Panc1 (cell line): ENCODE results near the gene SMIM29. TPM values are rescaled to one million over a fixed set of nuclear protein-coding genes. Genes with fewer than 3 reads are reported as not detected.

Experiments used
- ATAC-seq: fragments of 200-7000 bp; cut with Tn5 transposase; 2 replicates; pipeline ENCODE4 v1.9.1; 2020; ENCODE audit warnings: mild to moderate bottlenecking, moderate library complexity
- BruUV-seq: library from RNA; stranded (reverse); fragments of 400-500 nt; replicated peaks from 2 replicates; lab custom pipeline; 2021; lab: Mats Ljungman, UMichigan
- CTCF ChIA-PET: fragments of 300-600 bp; sonication (Branson Sonifier 250); formaldehyde crosslinking; loops from one replicate; lab custom pipeline; 2022; ENCODE audit warnings: antibody characterized with exemption; lab: Charles Lee
- POLR2A ChIA-PET: fragments of 300-600 bp; sonication (Branson Sonifier 250); formaldehyde crosslinking; loops from one replicate; lab custom pipeline; 2022; ENCODE audit warnings: antibody characterized with exemption; lab: Charles Lee
- DNase-seq: peaks from one replicate; pipeline ENCODE4 v3.0.0-alpha.2; 2010; ENCODE audit warnings: low read depth, low spot score
- H3K27ac ChIP-seq: 2 replicates; pipeline ENCODE4 v1.5.1; 2011; ENCODE audit warnings: mild to moderate bottlenecking, low read length, inconsistent platforms
- H3K27me3 ChIP-seq: fragments of 200-500 bp; sonication (Bioruptor generic); 2 replicates; pipeline ENCODE4 v1.6.0; 2014; ENCODE audit warnings: low read length, inconsistent platforms; ENCODE audit not compliant: control insufficient read depth, insufficient read depth
- H3K36me3 ChIP-seq: fragments of 200-500 bp; sonication (Bioruptor generic); 2 replicates; pipeline ENCODE4 v1.5.1; 2014; ENCODE audit warnings: inconsistent platforms, mild to moderate bottlenecking, low read length, moderate library complexity; ENCODE audit not compliant: control insufficient read depth, insufficient read depth
- H3K4me1 ChIP-seq: 2 replicates; pipeline ENCODE4 v1.5.1; 2011; ENCODE audit warnings: inconsistent platforms, mild to moderate bottlenecking, low read length, moderate library complexity; ENCODE audit not compliant: control insufficient read depth, insufficient read depth
- H3K4me3 ChIP-seq, 2 experiments: 2 replicates each; pipeline ENCODE4 v1.5.1; 2011 to 2012; ENCODE audit warnings: low read depth in 2 of 2, low read length in 2 of 2, mild to moderate bottlenecking in 2 of 2, inconsistent platforms in 1 of 2, moderate library complexity in 1 of 2
- H3K9me3 ChIP-seq: fragments of 200-500 bp; sonication (Bioruptor generic); 2 replicates; pipeline ENCODE4 v1.5.1; 2014; ENCODE audit warnings: low read depth, mild to moderate bottlenecking, inconsistent platforms, low read length, moderate library complexity; ENCODE audit not compliant: control insufficient read depth, insufficient read depth
- POLR2AphosphoS5 ChIP-seq: IDR thresholded peaks from 2 replicates; pipeline ENCODE4 v1.6.1; 2012; ENCODE audit warnings: mild to moderate bottlenecking, low read depth, low read length, moderate library complexity
- SIN3A ChIP-seq: IDR thresholded peaks from 2 replicates; pipeline ENCODE4 v1.6.1; 2012; ENCODE audit warnings: low read depth, mild to moderate bottlenecking, low read length, moderate library complexity, borderline replicate concordance; ENCODE audit not compliant: insufficient read depth
- TCF7L2 ChIP-seq: IDR thresholded peaks from 2 replicates; pipeline ENCODE4 v1.6.1; 2011; ENCODE audit warnings: mild to moderate bottlenecking, low read depth, low read length, inconsistent platforms
- in situ Hi-C: cut with HindIII; loops from 2 replicates; pipeline ENCODE4 v1.10.0; 2016; ENCODE audit warnings: low sequenced_read_pairs, low pct_unique_long_range_greater_than_20kb
- intact Hi-C: fragments of 100-400 bp; cut with micrococcal nuclease; formaldehyde crosslinking; loops from one replicate; pipeline ENCODE4 v1.10.0; 2022; ENCODE audit not compliant: unreplicated experiment
- total RNA-seq: library from RNA; stranded (reverse); gene quantifications from one replicate; pipeline ENCODE4 v1.2.1, GENCODE V29; 2021; ENCODE audit not compliant: unreplicated experiment
- TF ChIP-seq, protein P1 (sequence below): fragments of 450-650 bp; IDR thresholded peaks from 2 replicates; pipeline ENCODE4 v1.5.1; 2017; ENCODE audit warnings: mild to moderate bottlenecking
- TF ChIP-seq, protein P2 (sequence below), 2 experiments: IDR thresholded peaks; 2 replicates each; pipeline ENCODE4 v1.6.1; 2011 to 2012; ENCODE audit warnings: low read depth in 2 of 2, control low read depth in 1 of 2, low read length in 1 of 2, mild to moderate bottlenecking in 1 of 2, moderate library complexity in 1 of 2; ENCODE audit not compliant: insufficient read depth in 1 of 2

SMIM29 gene
- total RNA-seq, 1 experiment from 2014 or later, result 35.6 TPM

DNA sequence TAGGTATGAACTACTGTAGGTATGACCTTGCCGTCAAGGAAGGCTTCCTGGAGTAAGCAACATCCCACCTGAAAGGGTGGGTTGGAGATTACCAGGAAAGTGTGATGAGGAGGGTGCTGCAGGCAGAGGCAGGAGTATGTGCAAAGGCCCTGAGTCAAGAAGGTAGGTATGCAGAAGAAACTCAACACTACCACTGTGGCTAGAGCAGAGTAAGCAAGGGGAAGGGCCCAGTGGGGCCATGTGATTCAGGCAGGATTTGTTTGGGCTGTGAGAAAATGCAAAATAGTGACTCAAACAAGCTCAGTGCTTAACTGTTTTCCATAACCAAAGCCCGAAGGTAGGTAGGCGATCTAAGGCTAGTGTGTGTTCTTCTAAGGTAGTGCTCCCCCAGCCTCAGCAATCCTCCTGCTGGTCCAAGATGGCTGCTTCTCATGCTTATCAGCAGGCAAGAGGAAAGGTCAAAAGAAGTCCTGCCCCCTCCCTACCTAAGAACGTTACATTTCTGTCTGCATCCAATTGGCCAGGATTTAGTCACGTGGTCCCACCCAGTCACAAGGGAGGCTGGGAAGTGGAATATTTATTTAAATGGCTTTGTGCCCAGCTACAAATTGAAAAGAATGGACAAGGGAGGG lies 48.4 kb downstream of the SMIM29 start:
- ChIA-PET POLR2A (no interaction called here), CTCF (no interaction called here)
- no peak for DNase-seq
- H3K36me3 ChIP-seq, result no peaks in the 10 kb centered on the region
- no peak for ATAC-seq
- no peaks in the 10 kb centered on the region for H3K27me3 ChIP-seq
- in situ Hi-C loops (no loop called here), intact Hi-C loops (no loop called here)
- H3K27ac ChIP-seq, result no peak overlapping the region
- TF ChIP-seq, protein P1, sequence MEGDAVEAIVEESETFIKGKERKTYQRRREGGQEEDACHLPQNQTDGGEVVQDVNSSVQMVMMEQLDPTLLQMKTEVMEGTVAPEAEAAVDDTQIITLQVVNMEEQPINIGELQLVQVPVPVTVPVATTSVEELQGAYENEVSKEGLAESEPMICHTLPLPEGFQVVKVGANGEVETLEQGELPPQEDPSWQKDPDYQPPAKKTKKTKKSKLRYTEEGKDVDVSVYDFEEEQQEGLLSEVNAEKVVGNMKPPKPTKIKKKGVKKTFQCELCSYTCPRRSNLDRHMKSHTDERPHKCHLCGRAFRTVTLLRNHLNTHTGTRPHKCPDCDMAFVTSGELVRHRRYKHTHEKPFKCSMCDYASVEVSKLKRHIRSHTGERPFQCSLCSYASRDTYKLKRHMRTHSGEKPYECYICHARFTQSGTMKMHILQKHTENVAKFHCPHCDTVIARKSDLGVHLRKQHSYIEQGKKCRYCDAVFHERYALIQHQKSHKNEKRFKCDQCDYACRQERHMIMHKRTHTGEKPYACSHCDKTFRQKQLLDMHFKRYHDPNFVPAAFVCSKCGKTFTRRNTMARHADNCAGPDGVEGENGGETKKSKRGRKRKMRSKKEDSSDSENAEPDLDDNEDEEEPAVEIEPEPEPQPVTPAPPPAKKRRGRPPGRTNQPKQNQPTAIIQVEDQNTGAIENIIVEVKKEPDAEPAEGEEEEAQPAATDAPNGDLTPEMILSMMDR, result no peak
- no peak for TF ChIP-seq TCF7L2
- TF ChIP-seq POLR2AphosphoS5, result no peak
- no peak for TF ChIP-seq SIN3A
- TF ChIP-seq, protein P2, sequence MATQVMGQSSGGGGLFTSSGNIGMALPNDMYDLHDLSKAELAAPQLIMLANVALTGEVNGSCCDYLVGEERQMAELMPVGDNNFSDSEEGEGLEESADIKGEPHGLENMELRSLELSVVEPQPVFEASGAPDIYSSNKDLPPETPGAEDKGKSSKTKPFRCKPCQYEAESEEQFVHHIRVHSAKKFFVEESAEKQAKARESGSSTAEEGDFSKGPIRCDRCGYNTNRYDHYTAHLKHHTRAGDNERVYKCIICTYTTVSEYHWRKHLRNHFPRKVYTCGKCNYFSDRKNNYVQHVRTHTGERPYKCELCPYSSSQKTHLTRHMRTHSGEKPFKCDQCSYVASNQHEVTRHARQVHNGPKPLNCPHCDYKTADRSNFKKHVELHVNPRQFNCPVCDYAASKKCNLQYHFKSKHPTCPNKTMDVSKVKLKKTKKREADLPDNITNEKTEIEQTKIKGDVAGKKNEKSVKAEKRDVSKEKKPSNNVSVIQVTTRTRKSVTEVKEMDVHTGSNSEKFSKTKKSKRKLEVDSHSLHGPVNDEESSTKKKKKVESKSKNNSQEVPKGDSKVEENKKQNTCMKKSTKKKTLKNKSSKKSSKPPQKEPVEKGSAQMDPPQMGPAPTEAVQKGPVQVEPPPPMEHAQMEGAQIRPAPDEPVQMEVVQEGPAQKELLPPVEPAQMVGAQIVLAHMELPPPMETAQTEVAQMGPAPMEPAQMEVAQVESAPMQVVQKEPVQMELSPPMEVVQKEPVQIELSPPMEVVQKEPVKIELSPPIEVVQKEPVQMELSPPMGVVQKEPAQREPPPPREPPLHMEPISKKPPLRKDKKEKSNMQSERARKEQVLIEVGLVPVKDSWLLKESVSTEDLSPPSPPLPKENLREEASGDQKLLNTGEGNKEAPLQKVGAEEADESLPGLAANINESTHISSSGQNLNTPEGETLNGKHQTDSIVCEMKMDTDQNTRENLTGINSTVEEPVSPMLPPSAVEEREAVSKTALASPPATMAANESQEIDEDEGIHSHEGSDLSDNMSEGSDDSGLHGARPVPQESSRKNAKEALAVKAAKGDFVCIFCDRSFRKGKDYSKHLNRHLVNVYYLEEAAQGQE (IDR thresholded peaks at IDR 0.05; ENCODE audit: insufficient read depth in 1 of 2, low read depth in 2 of 2, low read length in 1 of 2), result no peak
- BruUV-seq, result no TSS peak
- no peaks in the 10 kb centered on the region for H3K9me3 ChIP-seq
- no peaks in the 10 kb centered on the region for H3K4me1 ChIP-seq
- H3K4me3 ChIP-seq, result no peak overlapping the region

DNA sequence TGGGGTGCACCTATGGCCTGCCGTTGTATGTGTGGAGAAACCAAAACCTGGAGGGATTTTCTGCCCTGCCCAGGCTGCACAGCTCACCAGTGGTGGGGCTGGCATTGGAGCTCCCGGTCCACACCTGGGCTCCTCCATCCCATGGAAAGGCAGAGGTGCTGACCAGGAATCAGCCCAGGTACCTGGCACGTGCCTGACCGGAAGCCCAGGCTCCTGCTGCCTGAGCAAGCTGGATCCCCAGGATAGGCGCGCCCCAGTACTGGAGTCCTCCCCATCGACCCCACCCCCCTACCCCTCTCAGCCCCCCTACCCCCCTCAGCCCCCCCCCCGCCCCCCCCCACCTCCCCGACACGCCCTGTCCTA lies 52.0 kb downstream of the SMIM29 start:
- peak overlapping the region; percentile 31 to 56 for H3K4me3 ChIP-seq

More for the DNA sequence above, 52.0 kb downstream of the SMIM29 start:
- CTCF ChIA-PET, result interaction anchor here (0.5 to 1.7 kb wide), 3 partner anchors 28 to 51 kb away, joined by 3 to 21 read pairs (median 5); partner anchors contain the start of gene SMIM29
- Histone ChIP-seq H3K27me3 (no peaks in the 10 kb centered on the region), H3K9me3 (no peaks in the 10 kb centered on the region), H3K4me1 (no peaks in the 10 kb centered on the region), H3K27ac (no peak overlapping the region; the same call in 1 of the 2 replicates), H3K36me3 (no peaks in the 10 kb centered on the region)
- BruUV-seq, result no TSS peak
- in situ Hi-C loops, result no loop called here
- ATAC-seq (no peak; the same call in 1 of the 2 replicates), DNase-seq (no peak)
- TF ChIP-seq SIN3A (no peak), TCF7L2 (no peak), POLR2AphosphoS5 (no peak)
- TF ChIP-seq, protein P1, result no peak
- TF ChIP-seq, protein P2 (IDR thresholded peaks at IDR 0.05; ENCODE audit: insufficient read depth in 1 of 2, low read depth in 2 of 2, low read length in 1 of 2), result no peak
- intact Hi-C loops, result loop anchor here (5.0 kb wide), 1 partner anchor 45 kb away; no protein-coding TSS in a partner anchor
- POLR2A ChIA-PET, result interaction anchor here (0.6 kb wide), 1 partner anchor 14 kb away, joined by 5 read pairs; no protein-coding TSS in a partner anchor
